ENCODE results near the gene ALOX15B. TPM values are rescaled to one million over a fixed set of nuclear protein-coding genes. Genes with fewer than 3 reads are reported as not detected.

ALOX15B gene
- polyA plus RNA-seq, 1 of the 3 experiments (the other 2 are of a cell fraction): not detected

DNA sequence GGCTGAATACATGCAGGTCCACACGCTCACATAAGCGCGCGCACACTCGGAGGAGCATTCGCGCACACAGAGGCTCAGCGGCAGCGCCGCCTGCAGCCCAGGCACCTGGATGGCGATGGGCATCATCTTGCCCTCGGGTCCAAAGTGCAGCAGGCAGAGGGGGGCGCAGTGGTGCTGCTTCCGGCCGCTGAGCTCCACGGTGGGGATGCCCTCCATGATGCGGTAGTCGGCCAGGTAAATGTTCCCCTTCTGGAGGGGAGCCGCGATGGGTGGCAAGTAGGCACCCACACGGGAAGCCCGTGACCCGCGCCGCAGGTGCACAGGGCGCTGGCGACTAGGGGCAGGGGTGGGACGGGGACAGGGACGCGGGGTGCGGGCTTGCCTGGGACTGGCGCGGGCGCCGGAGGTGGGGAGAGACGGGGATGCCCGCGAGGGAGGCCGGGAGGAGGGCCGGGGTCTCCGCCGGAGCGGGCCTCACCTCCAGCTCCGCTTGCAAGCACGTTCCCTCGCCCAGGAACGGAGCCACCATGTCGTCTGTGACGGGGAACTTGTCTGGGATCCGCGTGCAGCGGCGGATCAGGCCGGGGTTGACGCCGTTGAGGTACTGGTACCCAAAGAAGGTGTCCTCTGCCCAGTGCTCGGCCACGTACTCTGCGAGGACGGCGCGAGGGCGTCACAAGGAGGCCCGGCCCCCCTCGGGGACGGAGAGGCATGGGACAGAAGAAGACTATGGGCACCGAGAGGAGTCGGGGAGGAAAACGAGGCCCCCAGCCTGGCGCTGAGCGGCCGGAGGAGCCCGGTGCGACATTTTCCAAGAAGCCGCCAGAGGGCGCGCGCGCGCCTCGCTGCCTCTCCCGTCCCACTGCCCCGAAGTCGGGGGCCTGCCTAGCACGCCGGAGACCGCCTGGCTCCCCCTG lies 40.7 kb downstream of the ALOX15B start (continued):
- TF ChIP-seq POLR2AphosphoS5 (IDR thresholded peaks at IDR 0.05; ENCODE audit: low read depth, low read length) (no peak), RXRA (IDR thresholded peaks at IDR 0.05; ENCODE audit: borderline replicate concordance, low read depth) (no peak), MXI1 (IDR thresholded peaks at IDR 0.05; ENCODE audit: low read depth, low read length) (peak; percentile 48; the same call in 1 of the 2 replicates), TCF12 (IDR thresholded peaks at IDR 0.05) (no peak), YY1 (IDR thresholded peaks at IDR 0.05; ENCODE audit: low read depth) (no peak), NFIC (IDR thresholded peaks at IDR 0.05; ENCODE audit: borderline replicate concordance) (no peak), FOXJ3 (CRISPR knock-in tag; IDR thresholded peaks at IDR 0.05) (no peak), FOXM1 (IDR thresholded peaks at IDR 0.05; ENCODE audit: low read depth) (no peak), CHD2 (IDR thresholded peaks at IDR 0.05; ENCODE audit: low read length, partially characterized antibody) (peak; percentile 9), GABPA (IDR thresholded peaks at IDR 0.05; ENCODE audit: low read depth) (0 out of 2 replicates have a peak, but pooled peaks have one; percentile 30), RAD21 (IDR thresholded peaks at IDR 0.05; ENCODE audit: low read length) (peak; percentile 60), SMC3 (IDR thresholded peaks at IDR 0.05; ENCODE audit: low read depth, low read length) (peak; percentile 54)
- TF ChIP-seq, protein P1, sequence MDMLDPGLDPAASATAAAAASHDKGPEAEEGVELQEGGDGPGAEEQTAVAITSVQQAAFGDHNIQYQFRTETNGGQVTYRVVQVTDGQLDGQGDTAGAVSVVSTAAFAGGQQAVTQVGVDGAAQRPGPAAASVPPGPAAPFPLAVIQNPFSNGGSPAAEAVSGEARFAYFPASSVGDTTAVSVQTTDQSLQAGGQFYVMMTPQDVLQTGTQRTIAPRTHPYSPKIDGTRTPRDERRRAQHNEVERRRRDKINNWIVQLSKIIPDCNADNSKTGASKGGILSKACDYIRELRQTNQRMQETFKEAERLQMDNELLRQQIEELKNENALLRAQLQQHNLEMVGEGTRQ (IDR thresholded peaks at IDR 0.05; ENCODE audit: borderline replicate concordance, low read depth, low read length): no peak
- TF ChIP-seq, protein P2, sequence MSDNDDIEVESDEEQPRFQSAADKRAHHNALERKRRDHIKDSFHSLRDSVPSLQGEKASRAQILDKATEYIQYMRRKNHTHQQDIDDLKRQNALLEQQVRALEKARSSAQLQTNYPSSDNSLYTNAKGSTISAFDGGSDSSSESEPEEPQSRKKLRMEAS (IDR thresholded peaks at IDR 0.05; ENCODE audit: low read depth): peak; percentile 82
- TF ChIP-seq, protein P3, sequence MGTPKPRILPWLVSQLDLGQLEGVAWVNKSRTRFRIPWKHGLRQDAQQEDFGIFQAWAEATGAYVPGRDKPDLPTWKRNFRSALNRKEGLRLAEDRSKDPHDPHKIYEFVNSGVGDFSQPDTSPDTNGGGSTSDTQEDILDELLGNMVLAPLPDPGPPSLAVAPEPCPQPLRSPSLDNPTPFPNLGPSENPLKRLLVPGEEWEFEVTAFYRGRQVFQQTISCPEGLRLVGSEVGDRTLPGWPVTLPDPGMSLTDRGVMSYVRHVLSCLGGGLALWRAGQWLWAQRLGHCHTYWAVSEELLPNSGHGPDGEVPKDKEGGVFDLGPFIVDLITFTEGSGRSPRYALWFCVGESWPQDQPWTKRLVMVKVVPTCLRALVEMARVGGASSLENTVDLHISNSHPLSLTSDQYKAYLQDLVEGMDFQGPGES (IDR thresholded peaks at IDR 0.05; ENCODE audit: low read depth, low read length): no peak
- TF ChIP-seq, protein P4, sequence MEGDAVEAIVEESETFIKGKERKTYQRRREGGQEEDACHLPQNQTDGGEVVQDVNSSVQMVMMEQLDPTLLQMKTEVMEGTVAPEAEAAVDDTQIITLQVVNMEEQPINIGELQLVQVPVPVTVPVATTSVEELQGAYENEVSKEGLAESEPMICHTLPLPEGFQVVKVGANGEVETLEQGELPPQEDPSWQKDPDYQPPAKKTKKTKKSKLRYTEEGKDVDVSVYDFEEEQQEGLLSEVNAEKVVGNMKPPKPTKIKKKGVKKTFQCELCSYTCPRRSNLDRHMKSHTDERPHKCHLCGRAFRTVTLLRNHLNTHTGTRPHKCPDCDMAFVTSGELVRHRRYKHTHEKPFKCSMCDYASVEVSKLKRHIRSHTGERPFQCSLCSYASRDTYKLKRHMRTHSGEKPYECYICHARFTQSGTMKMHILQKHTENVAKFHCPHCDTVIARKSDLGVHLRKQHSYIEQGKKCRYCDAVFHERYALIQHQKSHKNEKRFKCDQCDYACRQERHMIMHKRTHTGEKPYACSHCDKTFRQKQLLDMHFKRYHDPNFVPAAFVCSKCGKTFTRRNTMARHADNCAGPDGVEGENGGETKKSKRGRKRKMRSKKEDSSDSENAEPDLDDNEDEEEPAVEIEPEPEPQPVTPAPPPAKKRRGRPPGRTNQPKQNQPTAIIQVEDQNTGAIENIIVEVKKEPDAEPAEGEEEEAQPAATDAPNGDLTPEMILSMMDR (IDR thresholded peaks at IDR 0.05): peak; percentile 79
